Measurements from ENCODE around the gene CDHR5.
"Not testable (repeated sequence)": the region's sequence is repeated elsewhere in the genome, so short reads cannot be mapped to it uniquely, and the experiment has no call there.

The CDHR5 gene

GRCh38 chr11:655036-655726 lies 30.4 kb upstream of the CDHR5 start:
- H3K27ac Mint-ChIP-seq: no peak overlapping the region
- peaks cover 29 to 45% of the 10 kb centered on the region in 2 donors for H3K36me3 Mint-ChIP-seq
- ATAC-seq (replicated peaks) (no peak), DNase-seq (no peak)
- no peaks in the 10 kb centered on the region for H3K27me3 Mint-ChIP-seq
- no peak overlapping the region for H3K4me3 Mint-ChIP-seq
- H3K9me3 Mint-ChIP-seq: no peaks in the 10 kb centered on the region
- peaks cover 0 to 2% of the 10 kb centered on the region in 2 donors for H3K4me1 Mint-ChIP-seq

- not testable (repeated sequence) for H3K4me3 Mint-ChIP-seq; DNase-seq; H3K27ac Mint-ChIP-seq; H3K9me3 Mint-ChIP-seq; H3K27me3 Mint-ChIP-seq; ATAC-seq (replicated peaks); H3K4me1 Mint-ChIP-seq
- peaks cover 32 to 45% of the 10 kb centered on the region in 2 donors for H3K36me3 Mint-ChIP-seq
Measured at GRCh38 chr11:654444-654843, 29.7 kb upstream of the CDHR5 start.

- H3K9me3 Mint-ChIP-seq: no peaks in the 10 kb centered on the region
- DNase-seq (no peak), ATAC-seq (replicated peaks) (no peak)
- H3K27ac Mint-ChIP-seq: no peak overlapping the region
- no peaks in the 10 kb centered on the region for H3K4me1 Mint-ChIP-seq
- no peaks in the 10 kb centered on the region for H3K27me3 Mint-ChIP-seq
- peaks cover 34 to 48% of the 10 kb centered on the region in 2 donors for H3K36me3 Mint-ChIP-seq
- no peak overlapping the region for H3K4me3 Mint-ChIP-seq
Measured at GRCh38 chr11:653837-654236, 29.1 kb upstream of the CDHR5 start.

- H3K36me3 Mint-ChIP-seq: peaks cover 31 to 52% of the 10 kb centered on the region in 2 donors
- not testable (repeated sequence) for H3K27me3 Mint-ChIP-seq; ATAC-seq (replicated peaks); H3K4me1 Mint-ChIP-seq; DNase-seq; H3K4me3 Mint-ChIP-seq; H3K9me3 Mint-ChIP-seq; H3K27ac Mint-ChIP-seq
Measured at GRCh38 chr11:653136-653535, 28.4 kb upstream of the CDHR5 start.

GRCh38 chr11:650482-650881 lies 25.7 kb upstream of the CDHR5 start:
- no peak overlapping the region for H3K4me3 Mint-ChIP-seq
- H3K27ac Mint-ChIP-seq: no peak overlapping the region
- DNase-seq: no peak
- peaks cover 27 to 55% of the 10 kb centered on the region in 2 donors for H3K36me3 Mint-ChIP-seq
- H3K4me1 Mint-ChIP-seq: peaks cover 0 to 11% of the 10 kb centered on the region in 2 donors
- H3K9me3 Mint-ChIP-seq: no peaks in the 10 kb centered on the region
- no peak for ATAC-seq (replicated peaks)
- no peaks in the 10 kb centered on the region for H3K27me3 Mint-ChIP-seq

GRCh38 chr11:647672-648158 lies 23.0 kb upstream of the CDHR5 start:
- not testable (repeated sequence) for DNase-seq; H3K4me3 Mint-ChIP-seq; H3K27me3 Mint-ChIP-seq; ATAC-seq (replicated peaks); H3K9me3 Mint-ChIP-seq
- Mint-ChIP-seq H3K36me3 (peaks cover 19 to 44% of the 10 kb centered on the region in 2 donors), H3K27ac (peak overlapping the region; percentile 42), H3K4me1 (peaks cover 0 to 11% of the 10 kb centered on the region in 2 donors)

GRCh38 chr11:646214-646613 lies 21.5 kb upstream of the CDHR5 start:
- ATAC-seq (replicated peaks) (no peak), DNase-seq (no peak)
- Mint-ChIP-seq H3K4me3 (no peak overlapping the region), H3K36me3 (peaks cover 16 to 36% of the 10 kb centered on the region in 2 donors), H3K27ac (no peak overlapping the region), H3K4me1 (peaks cover 0 to 11% of the 10 kb centered on the region in 2 donors), H3K27me3 (no peaks in the 10 kb centered on the region), H3K9me3 (no peaks in the 10 kb centered on the region)

GRCh38 chr11:645536-645935 lies 20.8 kb upstream of the CDHR5 start:
- peaks cover 2 to 14% of the 10 kb centered on the region in 2 donors for H3K4me1 Mint-ChIP-seq
- ATAC-seq (replicated peaks) (no peak), DNase-seq (no peak)
- H3K27ac Mint-ChIP-seq: no peak overlapping the region
- no peak overlapping the region for H3K4me3 Mint-ChIP-seq
- no peaks in the 10 kb centered on the region for H3K9me3 Mint-ChIP-seq
- H3K36me3 Mint-ChIP-seq: peaks cover 16 to 37% of the 10 kb centered on the region in 2 donors
- H3K27me3 Mint-ChIP-seq: peaks cover under 1 to 2% of the 10 kb centered on the region in 2 donors

- no peaks in the 10 kb centered on the region for H3K9me3 Mint-ChIP-seq
- no peak for DNase-seq
- no peak overlapping the region for H3K27ac Mint-ChIP-seq
- no peak for ATAC-seq (replicated peaks)
- no peak overlapping the region for H3K4me3 Mint-ChIP-seq
- peaks cover 5 to 19% of the 10 kb centered on the region in 2 donors for H3K4me1 Mint-ChIP-seq
- H3K27me3 Mint-ChIP-seq: peaks cover 5 to 8% of the 10 kb centered on the region in 2 donors
- H3K36me3 Mint-ChIP-seq: peaks cover 16 to 34% of the 10 kb centered on the region in 2 donors
Measured at GRCh38 chr11:643849-644738, 19.3 kb upstream of the CDHR5 start.

- Mint-ChIP-seq H3K9me3 (no peaks in the 10 kb centered on the region), H3K36me3 (peaks cover 14 to 28% of the 10 kb centered on the region in 2 donors), H3K27me3 (peaks cover 12 to 14% of the 10 kb centered on the region in 2 donors), H3K4me3 (no peak overlapping the region), H3K27ac (no peak overlapping the region), H3K4me1 (peaks cover 5 to 19% of the 10 kb centered on the region in 2 donors)
- ATAC-seq (replicated peaks): no peak
- DNase-seq: no peak
Measured at GRCh38 chr11:643366-643765, 18.6 kb upstream of the CDHR5 start.

GRCh38 chr11:641806-642370 lies 17.1 kb upstream of the CDHR5 start:
- DNase-seq (no peak), ATAC-seq (replicated peaks) (no peak)
- peak overlapping the region; percentile 56 for H3K27ac Mint-ChIP-seq
- H3K27me3 Mint-ChIP-seq: peaks cover 21 to 27% of the 10 kb centered on the region in 2 donors
- peaks cover 12 to 26% of the 10 kb centered on the region in 2 donors for H3K36me3 Mint-ChIP-seq
- no peaks in the 10 kb centered on the region for H3K9me3 Mint-ChIP-seq
- no peak overlapping the region for H3K4me3 Mint-ChIP-seq
- peaks cover 10 to 22% of the 10 kb centered on the region in 2 donors for H3K4me1 Mint-ChIP-seq

GRCh38 chr11:640021-640706 lies 15.4 kb upstream of the CDHR5 start:
- peak overlapping the region; percentile 71 to 78 for H3K4me3 Mint-ChIP-seq
- H3K9me3 Mint-ChIP-seq: no peaks in the 10 kb centered on the region
- H3K36me3 Mint-ChIP-seq: peaks cover 12 to 16% of the 10 kb centered on the region in 2 donors
- peak; percentile 61 to 66 for ATAC-seq (replicated peaks)
- H3K4me1 Mint-ChIP-seq: peaks cover 10 to 16% of the 10 kb centered on the region in 2 donors
- DNase-seq: no peak
- H3K27ac Mint-ChIP-seq: peak overlapping the region; percentile 88
- peaks cover 28 to 42% of the 10 kb centered on the region in 2 donors for H3K27me3 Mint-ChIP-seq

- Mint-ChIP-seq H3K4me1 (peaks cover 10 to 16% of the 10 kb centered on the region in 2 donors), H3K9me3 (no peaks in the 10 kb centered on the region), H3K4me3 (peak overlapping the region; percentile 29 to 30), H3K36me3 (peaks cover 12 to 16% of the 10 kb centered on the region in 2 donors), H3K27me3 (peaks cover 28 to 42% of the 10 kb centered on the region in 2 donors), H3K27ac (no peak overlapping the region)
- DNase-seq (no peak), ATAC-seq (replicated peaks) (peak; percentile 8 to 15)
Measured at GRCh38 chr11:639332-639955, 14.7 kb upstream of the CDHR5 start.

Data from stimulated activated naive B cell treated with anti-CD40 and anti-IgM and Interleukin-4, amounts not matched to agents 10 μg/mL and 1 μg/mL and 100 μg/mL, for 72 hours (primary cell).